NCI-H1930 (cell line): ENCODE results near the gene KLHDC1.
"Not testable (repeated sequence)": the region's sequence is repeated elsewhere in the genome, so short reads cannot be mapped to it uniquely, and the experiment has no call there.

Experiments used
- DNase-seq, 2 experiments: peaks; one replicate each; lab custom pipeline; 2025; lab: John Stamatoyannopoulos, UW

The KLHDC1 gene

DNA sequence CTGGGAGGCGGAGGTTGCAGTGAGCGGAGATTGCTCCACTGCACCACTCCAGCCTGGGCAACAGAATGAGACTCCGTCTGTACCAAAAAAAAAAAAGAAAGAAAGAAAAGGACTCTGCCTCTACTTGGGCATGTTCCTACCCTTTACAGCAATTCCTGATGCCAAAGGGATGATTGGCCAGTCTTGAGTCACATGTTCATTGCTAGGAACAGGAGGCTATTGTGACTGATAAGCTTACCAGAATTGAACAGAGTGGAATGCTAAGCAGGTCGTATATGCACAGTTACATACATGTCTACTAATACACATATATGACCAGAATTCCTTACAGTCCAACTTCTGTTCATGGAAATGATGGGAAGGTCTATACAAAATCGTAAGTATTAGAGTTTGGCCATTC is 34.3 kb downstream of the KLHDC1 start:
- no peak for DNase-seq

- no peak for DNase-seq
Measured at GRCh38 chr14:49732896-49733295, 40.0 kb downstream of the KLHDC1 start.

DNA sequence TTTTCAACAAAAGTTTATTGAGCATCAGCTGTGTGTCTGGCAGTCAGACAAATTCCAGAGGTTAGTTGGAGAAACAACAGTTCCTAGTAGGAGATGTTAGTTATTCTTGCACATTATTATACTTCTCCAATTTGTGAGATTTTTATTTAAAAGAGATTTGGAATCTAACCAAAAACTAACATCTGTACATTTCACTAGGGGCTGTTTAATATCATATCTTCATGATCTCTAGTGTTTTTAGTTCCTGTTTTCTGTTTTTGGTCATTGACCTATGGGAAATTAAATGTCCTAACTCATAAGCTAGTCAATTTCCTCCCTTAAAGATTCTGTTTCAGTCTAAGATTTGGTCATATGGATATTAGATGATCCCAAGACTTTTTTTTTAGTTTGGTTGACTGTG is 40.9 kb downstream of the KLHDC1 start:
- DNase-seq: no peak

- DNase-seq: not testable (repeated sequence)
Measured at GRCh38 chr14:49735669-49736068, 42.7 kb downstream of the KLHDC1 start.

DNA sequence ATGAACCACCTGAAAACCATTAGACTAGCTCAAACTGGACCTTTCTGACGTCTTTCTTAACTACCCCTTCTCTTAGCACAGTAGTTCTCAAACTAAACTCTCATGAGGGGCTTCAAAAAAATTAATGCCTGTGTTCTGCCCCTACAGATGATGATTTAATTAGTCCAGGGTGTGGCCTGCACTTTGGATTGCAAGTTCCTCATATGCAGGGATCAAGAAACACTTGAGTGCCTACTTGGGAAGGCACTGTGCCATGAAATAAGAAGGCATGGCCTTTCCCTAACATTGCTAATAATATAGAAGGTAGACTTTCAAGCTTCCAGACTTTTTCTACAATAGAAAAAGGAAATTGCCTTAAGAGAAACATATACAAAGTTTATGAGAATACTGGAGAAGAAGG is 52.3 kb downstream of the KLHDC1 start:
- no peak for DNase-seq

GRCh38 chr14:49746476-49746875 is 53.6 kb downstream of the KLHDC1 start:
- not testable (repeated sequence) for DNase-seq

DNA sequence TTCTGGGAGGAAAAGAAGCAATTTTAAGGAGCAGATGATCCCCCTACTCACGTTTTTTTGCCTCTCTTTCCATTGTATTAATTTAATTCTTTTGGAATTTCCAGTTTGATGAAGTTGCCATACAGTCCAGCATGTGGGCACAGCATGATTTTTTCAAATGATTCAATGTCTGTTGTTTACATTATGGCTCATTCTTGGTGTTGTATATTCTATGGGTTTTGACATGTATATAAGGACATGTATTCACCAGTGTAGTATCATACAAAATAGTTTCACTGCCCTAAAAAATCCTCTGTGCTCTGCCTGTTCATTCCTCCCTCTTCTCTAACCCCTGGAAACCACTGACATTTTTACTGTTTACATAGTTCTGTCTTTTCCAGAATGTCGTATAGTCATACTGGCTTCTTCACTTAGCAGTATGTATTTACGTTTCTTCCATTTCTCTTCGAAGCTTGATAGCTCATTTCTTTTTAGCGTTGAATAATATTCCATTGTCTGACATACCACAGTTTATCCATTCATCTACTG is 61.7 kb downstream of the KLHDC1 start:
- no peak for DNase-seq

GRCh38 chr14:49755378-49755777 is 62.5 kb downstream of the KLHDC1 start:
- no peak for DNase-seq

DNA sequence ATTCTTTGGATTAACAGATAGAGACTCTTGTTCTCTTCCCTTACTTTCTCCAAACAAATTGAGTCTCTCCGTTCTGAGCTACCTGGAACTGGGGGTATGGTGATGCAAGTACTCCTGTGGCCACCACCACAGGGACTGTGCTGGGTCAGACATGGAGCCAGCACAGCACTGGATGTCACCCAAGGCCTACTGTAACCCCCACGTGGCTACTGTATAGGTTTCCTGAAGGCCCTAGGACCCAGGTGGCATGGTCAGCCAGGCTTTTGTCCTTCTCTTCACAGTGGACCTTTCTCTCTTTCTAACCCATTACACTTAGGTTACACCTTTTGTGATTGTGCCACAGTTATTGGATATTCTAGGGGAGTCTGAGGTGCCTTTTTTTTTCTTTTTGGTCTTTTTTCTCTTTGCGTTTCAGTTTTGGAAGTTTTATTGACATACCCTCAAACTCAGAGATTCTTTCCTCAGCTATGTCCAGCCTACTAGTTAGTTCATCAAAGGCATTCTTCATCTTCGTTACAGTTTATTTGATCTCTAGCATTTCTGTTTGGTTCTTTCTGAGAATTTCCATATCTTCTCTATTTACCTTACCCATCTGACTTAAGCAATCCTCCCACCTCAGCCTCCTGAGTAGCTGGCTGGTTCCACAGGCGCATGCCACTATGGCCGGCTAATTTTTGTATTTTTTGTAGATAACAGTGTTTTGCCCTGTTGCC is 69.1 kb downstream of the KLHDC1 start:
- DNase-seq: no peak

- DNase-seq: no peak
Measured at GRCh38 chr14:49766839-49767238, 73.9 kb downstream of the KLHDC1 start.

DNA sequence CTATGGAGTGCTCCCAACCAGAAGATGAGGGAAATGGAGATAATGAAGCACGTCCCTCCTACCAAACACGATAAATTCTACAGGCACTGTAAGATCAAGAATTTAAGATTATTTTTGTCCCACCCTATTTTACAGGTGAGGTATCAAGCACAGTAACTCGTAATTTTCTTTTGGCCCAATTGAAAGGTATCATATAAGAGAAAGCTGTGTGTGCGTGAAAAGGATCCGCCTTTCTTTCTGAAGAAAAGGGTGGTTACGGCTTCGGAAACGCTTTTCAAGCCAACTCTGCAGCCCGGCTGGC is 74.3 kb downstream of the KLHDC1 start:
- DNase-seq: no peak

DNA sequence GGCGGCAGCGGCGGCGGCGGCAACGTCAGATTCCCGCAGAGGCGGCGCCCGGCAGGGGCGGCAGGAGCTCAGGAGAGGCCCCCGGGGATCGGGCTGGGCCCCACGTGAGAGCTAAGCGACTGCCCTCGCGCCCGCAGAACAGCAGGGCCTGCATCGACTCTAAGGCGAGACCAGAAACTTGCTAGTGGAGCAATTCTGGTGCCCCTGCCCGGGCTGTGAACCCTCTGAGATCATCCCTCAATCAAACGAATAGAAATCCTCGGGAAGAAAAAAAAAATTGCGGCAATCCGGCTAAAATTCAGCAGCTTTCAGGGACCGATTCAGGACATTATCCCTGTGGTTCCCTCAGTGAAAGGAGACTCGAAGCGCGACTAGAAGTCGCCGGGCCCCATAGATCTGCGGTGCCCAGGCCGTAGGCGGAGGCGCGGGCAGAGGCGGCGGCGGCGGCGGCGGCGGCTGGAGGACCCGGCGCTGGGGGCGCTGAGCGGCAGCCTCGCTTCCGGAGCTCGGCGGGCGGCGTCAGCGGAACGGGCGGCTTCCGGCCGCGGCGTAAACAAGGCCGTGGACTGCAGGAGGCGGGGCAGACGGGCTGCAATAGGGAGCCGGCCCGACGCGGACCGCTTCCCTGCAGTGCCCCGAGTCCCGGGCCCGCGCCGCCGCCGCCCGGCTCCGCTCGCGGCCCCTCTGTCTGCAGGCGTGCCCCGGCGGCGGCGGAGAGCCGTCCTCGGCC is 74.8 kb downstream of the KLHDC1 start, which contains the start of gene KLHDC2:
KLHDC2 (plus strand) TSS at position 583 of the 730 bp plus-strand sequence. CDS start 316 bp downstream, outside the sequence.
- peak; percentile 79 to 80 for DNase-seq

DNA sequence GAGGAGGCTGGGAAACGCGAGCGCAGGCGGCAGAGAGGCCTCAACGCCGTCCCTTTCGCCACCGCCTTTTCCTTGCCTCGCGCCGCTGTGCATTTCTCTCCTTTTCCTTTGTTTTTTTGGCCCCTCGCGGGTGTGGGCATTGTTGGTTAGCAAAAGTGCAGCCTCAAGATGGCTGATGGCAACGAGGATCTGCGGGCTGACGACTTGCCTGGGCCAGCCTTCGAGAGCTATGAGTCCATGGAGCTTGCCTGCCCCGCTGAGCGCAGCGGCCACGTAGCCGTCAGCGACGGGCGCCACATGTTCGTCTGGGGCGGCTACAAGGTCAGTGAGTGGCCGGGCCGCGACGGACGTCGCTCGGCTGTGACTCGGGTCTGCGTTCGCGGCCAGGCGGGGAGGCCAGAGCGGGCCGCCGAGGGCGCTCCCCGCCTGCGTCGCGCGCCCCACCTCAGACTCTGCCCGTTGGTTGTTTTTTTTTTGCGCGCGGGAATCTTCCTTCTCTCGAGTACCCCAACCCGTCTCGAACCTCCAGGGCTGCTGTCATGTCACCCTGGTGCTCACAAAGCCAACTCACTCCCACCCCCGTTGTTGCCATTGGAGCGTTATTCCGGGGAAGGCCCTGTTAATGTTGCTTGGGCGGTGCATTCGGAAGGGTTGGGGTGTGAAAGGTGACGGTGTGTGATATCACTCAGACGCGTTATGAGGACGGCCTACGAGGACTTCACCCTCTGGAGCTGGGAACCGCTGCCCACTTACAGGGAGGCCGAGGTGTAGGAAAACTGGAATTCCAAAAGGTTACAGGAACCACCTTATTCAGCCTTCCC is 75.6 kb downstream of the KLHDC1 start:
- DNase-seq: peak in 1 of 2 experiments; percentile 36

GRCh38 chr14:49769171-49769570 is 76.3 kb downstream of the KLHDC1 start:
- no peak for DNase-seq

DNA sequence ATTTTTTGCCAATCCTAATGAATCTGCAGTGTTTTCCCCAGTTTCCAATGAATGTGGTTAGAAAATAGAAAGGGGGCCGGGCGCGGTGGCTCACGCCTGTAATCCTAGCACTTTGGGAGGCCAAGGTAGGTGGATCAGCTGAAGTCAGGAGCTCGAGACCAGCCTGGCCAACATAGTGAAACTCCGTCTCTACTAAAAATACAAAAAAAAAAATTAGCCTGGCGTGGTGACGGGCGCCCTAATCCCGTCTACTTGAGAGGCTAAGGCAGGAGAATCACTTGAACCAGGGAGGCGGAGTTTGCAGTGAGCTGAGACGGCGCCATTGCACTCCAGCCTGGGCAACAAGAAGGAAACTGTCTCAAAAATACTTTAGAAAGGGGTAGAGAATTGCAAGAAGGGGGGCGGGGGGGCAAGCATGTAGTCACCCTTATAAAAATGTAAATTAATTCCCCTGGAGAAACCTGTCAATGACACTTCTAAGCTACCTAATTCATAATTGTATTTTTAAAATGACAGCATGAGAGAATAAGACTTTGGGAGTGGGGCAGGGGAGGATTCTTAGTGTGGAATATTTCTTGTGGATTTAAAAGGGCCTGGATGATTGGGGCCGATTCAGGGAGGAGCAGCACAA is 76.8 kb downstream of the KLHDC1 start:
- no peak for DNase-seq

DNA sequence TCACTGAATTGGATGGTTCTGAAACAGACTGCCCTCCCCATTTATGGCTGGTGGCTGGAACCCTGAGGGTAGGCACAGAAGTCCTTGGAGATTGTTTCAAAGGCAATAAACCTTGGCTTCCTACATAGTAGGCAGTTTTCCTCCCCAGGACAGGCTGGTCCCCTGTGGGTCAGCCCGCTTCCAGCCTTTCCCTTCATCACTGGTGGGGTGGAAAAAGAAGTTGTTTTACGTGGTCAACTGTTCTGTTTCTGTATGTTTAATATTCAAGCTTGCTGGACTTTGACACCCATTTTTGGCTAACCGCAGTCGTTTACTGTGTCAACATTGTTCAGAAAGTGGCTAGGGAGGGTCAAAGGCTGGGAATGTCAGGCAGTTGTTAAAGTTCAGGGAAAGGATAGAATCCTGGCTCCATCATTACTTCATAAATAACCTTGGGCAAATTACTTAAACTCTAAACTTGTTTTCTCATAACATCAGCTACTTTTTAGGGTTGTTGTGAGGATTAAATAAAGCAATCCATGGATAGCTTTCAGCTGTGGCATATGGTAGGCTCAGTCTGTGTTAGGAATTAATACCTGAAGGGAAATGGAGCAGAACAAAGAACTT is 77.4 kb downstream of the KLHDC1 start:
- no peak for DNase-seq

DNA sequence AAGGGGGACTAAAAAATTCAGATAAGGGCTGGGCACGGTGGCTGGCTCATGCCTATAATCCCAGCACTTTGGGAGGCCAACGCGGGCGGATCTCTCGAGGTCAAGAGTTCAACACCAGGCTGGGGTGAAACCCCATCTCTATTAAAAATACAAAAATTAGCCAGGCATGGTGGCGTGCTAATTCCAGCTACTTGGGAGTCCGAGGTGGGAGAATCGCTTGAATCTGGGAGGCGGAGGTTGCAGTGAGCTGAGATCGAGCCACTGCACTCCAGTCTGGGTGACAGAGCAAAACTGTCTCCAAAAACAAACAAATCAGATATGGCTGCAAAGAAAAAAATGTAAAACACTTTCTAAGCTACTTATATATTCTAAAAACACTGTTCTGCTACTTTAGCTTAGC is 78.8 kb downstream of the KLHDC1 start:
- DNase-seq: not testable (repeated sequence)

DNA sequence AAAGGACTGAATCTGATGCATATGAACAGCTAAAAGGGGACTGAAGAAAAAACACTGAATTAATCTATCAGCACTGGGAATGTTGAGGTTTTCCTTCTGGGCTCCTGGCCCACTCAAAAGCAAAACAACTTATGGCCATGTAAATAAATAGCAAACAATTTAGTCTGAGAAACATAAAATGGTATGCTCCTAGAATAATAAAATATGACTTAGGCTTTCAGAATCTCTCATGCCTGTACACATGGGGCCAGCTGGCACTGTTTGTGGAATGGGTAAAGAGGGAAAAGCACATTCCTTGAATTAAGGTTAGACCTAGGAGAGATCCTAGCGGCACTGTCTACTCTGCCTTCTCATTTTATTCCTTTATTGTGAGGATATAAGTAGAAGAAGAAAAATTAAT is 81.2 kb downstream of the KLHDC1 start:
- no peak for DNase-seq

GRCh38 chr14:49778421-49778820 is 85.5 kb downstream of the KLHDC1 start:
- DNase-seq: no peak

DNA sequence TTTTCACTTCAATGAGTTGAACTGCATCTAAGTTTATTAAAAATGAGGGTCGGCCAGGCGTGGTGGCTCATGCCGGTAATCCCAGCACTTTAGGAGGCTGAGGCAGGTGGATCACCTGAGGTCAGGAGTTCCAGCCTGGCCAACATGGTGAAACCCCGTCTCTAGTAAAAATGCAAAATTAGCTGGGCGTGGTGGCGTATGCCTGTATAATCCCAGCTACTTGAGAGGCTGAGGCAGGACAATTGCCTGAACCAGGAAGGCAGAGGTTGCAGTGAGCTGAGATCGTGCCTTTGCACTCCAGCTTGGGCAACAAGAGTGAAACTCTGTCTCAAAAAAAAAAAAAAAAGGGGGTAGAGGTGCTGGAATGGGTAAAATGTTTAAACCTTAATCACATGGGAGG is 88.1 kb downstream of the KLHDC1 start:
- not testable (repeated sequence) for DNase-seq

- no peak for DNase-seq
Measured at GRCh38 chr14:49783394-49784014, 90.6 kb downstream of the KLHDC1 start.
